ENCODE data around the gene SUN5. TPM values are rescaled to one million over a fixed set of nuclear protein-coding genes. Genes with fewer than 3 reads are reported as not detected.

The SUN5 gene
- total and polyA plus RNA-seq, 2 of the 8 experiments (the other 6 are each of a cell fraction or from before 2014, with no cell fraction given): not detected

GRCh38 chr20:32987044-32987825 is 17.0 kb downstream of the SUN5 start:
- no peak overlapping the region for H3K56ac ChIP-seq (replicated peaks; ENCODE audit: insufficient read length, low read depth, low read length)
- no peaks in the 10 kb centered on the region; a peak in 1 of 7 replicates for H3K4me1 ChIP-seq (replicated peaks in 1 of 4; ENCODE audit: control insufficient read depth in 3 of 4, insufficient read depth in 4 of 4, low read length in 3 of 4)
- no peak overlapping the region for H3K4ac ChIP-seq (replicated peaks; ENCODE audit: insufficient read length, low read depth, low read length)
- no peaks in the 10 kb centered on the region for H3K36me3 ChIP-seq (ENCODE audit: control insufficient read depth in 2 of 4, insufficient read depth in 4 of 4, low read length in 3 of 4)
- WGBS, 2 experiments (ENCODE audit: extremely low coverage in 1 of 2, insufficient coverage in 1 of 2, insufficient read length in 1 of 2, insufficient replicate concordance in 2 of 2, low coverage in 1 of 2, low lambda C conversion rate in 2 of 2, missing lambda C conversion rate in 1 of 2): 80% methylated on average over 5 of the region's 11 CpGs; no CpG with 5 or more reads in 1 of the 2 experiments
- no peak for DNase-seq (ENCODE audit: low read depth in 1 of 2, low spot score in 2 of 2)
- H3K4me2 ChIP-seq (ENCODE audit: insufficient read depth in 1 of 2, low read depth in 2 of 2, low read length in 2 of 2): no peak overlapping the region
- no peak overlapping the region for H4K91ac ChIP-seq (replicated peaks; ENCODE audit: insufficient read length, low read length)
- H2BK12ac ChIP-seq (ENCODE audit: low read depth, low read length): no peak overlapping the region
- ChIA-PET CTCF (ENCODE audit: partially characterized antibody) (interaction anchor here (1.2 to 5.4 kb wide), 7 partner anchors 8 to 225 kb away, joined by 3 to 53 read pairs (median 11); partner anchors contain the start of gene SUN5), POLR2A (ENCODE audit: partially characterized antibody) (interaction anchor here (1.1 kb wide), 1 partner anchor 11 kb away, joined by 3 read pairs; no protein-coding TSS in a partner anchor)
- no peak overlapping the region for H2BK120ac ChIP-seq (replicated peaks; ENCODE audit: low read depth, low read length)
- no peak overlapping the region for H2BK15ac ChIP-seq (ENCODE audit: low read length)
- no peak overlapping the region for H3K4me3 ChIP-seq (ENCODE audit: extremely low read depth in 1 of 4, insufficient read depth in 2 of 4, low read depth in 3 of 4, low read length in 4 of 4)
- H3K14ac ChIP-seq (ENCODE audit: insufficient read length): no peak overlapping the region
- no peak overlapping the region for H3K23ac ChIP-seq (ENCODE audit: insufficient read length)
- no peak overlapping the region for H3K9ac ChIP-seq (replicated peaks in 1 of 4; ENCODE audit: extremely low read depth in 1 of 4, low read depth in 3 of 4, low read length in 3 of 4)
- H3K79me1 ChIP-seq (ENCODE audit: low read depth, low read length): no peaks in the 10 kb centered on the region
- no peaks in the 10 kb centered on the region for H3K27me3 ChIP-seq (replicated peaks in 1 of 4; ENCODE audit: control insufficient read depth in 3 of 4, extremely low read depth in 1 of 4, insufficient read depth in 3 of 4, low read length in 3 of 4)
- H3K9me3 ChIP-seq (ENCODE audit: insufficient read depth in 2 of 2, low read depth in 1 of 2, low read length in 1 of 2): no peaks in the 10 kb centered on the region
- H2BK20ac ChIP-seq (ENCODE audit: low read length): no peak overlapping the region
- H4K5ac ChIP-seq (ENCODE audit: insufficient read length, low read depth, low read length): no peak overlapping the region
- no peaks in the 10 kb centered on the region for H4K20me1 ChIP-seq (replicated peaks in 1 of 2; ENCODE audit: control insufficient read depth in 1 of 2, insufficient read depth in 2 of 2, low read length in 2 of 2)
- no peak for FAIRE-seq
- H3K23me2 ChIP-seq (ENCODE audit: low read depth, low read length): no peaks in the 10 kb centered on the region
- H2BK5ac ChIP-seq (ENCODE audit: low read depth, low read length): no peak overlapping the region
- no peak overlapping the region for H3K27ac ChIP-seq (ENCODE audit: low read depth, low read length)
- H4K8ac ChIP-seq (ENCODE audit: extremely low read depth, insufficient read depth, low read length): peak overlapping the region; percentile 62; the same call in 1 of the 2 replicates
- no peak overlapping the region for H3K18ac ChIP-seq (ENCODE audit: extremely low read depth, low read length)
- no peaks in the 10 kb centered on the region for H3K79me2 ChIP-seq (ENCODE audit: control insufficient read depth in 1 of 2, insufficient read depth in 2 of 2, low read length in 2 of 2)
- H2AK5ac ChIP-seq (ENCODE audit: low read depth, low read length): no peak overlapping the region
- TF ChIP-seq GTF2F1 (IDR thresholded peaks at IDR 0.05; ENCODE audit: borderline replicate concordance, low read depth, low read length) (no peak), CBX8 (IDR thresholded peaks at IDR 0.05; ENCODE audit: borderline replicate concordance, low read depth, low read length) (no peak), HDAC6 (IDR thresholded peaks at IDR 0.05; ENCODE audit: low read depth, low read length) (no peak), SIX5 (IDR thresholded peaks at IDR 0.05; ENCODE audit: low read depth, low read length) (no peak)
- TF ChIP-seq, protein P1, sequence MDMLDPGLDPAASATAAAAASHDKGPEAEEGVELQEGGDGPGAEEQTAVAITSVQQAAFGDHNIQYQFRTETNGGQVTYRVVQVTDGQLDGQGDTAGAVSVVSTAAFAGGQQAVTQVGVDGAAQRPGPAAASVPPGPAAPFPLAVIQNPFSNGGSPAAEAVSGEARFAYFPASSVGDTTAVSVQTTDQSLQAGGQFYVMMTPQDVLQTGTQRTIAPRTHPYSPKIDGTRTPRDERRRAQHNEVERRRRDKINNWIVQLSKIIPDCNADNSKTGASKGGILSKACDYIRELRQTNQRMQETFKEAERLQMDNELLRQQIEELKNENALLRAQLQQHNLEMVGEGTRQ (IDR thresholded peaks at IDR 0.05; ENCODE audit: low read length): no peak
- no peak overlapping the region for H2AFZ ChIP-seq (ENCODE audit: low read length)
